ENCODE results near the gene CYB5D1.
A peak's percentile ranks its signal among the peaks of the same experiment; 100 is the strongest.

CYB5D1 gene

DNA sequence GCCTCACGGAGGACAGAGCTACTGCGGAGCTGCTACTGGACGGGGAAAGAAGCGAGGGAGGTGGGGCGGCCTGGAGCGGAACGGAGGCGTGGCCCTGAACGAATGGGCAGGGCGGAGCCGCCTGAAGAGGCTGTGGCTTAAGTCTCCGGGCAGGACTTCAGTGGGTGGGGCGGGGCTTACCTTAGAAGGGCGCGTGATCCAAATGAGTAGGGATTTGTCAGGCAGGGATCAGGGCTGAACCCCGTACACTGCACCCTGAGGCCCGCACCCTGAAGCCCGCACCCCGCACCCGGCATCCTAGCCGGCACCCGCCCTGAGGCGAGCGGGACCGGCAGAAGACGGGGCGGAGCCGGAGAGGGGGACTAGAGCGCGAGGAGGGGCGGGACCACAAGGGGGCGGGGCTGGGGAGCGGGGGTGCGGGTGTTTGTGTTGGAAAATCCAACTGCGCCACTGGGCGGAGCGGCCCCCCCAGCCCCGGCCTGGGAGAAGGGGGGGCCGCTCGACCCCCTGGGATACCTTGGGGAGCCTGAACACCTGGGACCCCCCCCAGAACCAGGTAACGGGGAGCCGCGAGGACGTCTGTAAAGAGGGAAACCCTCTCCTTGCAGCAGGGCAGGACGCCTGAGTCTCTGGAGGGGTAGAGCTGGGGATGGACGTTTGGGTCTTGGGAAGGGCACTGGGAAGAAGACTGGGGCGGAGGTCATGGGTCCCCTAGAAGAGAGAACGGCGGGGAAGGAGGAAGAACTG is 23.8 kb upstream of the CYB5D1 start, which contains the start of gene KDM6B:
TSS of gene KDM6B (plus strand) at position 423 of the 747 bp plus-strand sequence. CDS start 11,338 bp downstream, outside the sequence.
- no peak for TF ChIP-seq RARB (CRISPR knock-in tag; IDR thresholded peaks at IDR 0.05)
- TF ChIP-seq, protein P1, sequence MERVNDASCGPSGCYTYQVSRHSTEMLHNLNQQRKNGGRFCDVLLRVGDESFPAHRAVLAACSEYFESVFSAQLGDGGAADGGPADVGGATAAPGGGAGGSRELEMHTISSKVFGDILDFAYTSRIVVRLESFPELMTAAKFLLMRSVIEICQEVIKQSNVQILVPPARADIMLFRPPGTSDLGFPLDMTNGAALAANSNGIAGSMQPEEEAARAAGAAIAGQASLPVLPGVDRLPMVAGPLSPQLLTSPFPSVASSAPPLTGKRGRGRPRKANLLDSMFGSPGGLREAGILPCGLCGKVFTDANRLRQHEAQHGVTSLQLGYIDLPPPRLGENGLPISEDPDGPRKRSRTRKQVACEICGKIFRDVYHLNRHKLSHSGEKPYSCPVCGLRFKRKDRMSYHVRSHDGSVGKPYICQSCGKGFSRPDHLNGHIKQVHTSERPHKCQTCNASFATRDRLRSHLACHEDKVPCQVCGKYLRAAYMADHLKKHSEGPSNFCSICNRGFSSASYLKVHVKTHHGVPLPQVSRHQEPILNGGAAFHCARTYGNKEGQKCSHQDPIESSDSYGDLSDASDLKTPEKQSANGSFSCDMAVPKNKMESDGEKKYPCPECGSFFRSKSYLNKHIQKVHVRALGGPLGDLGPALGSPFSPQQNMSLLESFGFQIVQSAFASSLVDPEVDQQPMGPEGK (CRISPR knock-in tag; IDR thresholded peaks at IDR 0.05; ENCODE audit: borderline replicate concordance) = peak; percentile 79; the same call in 1 of the 2 replicates
- ATAC-seq = peak; percentile 76

DNA sequence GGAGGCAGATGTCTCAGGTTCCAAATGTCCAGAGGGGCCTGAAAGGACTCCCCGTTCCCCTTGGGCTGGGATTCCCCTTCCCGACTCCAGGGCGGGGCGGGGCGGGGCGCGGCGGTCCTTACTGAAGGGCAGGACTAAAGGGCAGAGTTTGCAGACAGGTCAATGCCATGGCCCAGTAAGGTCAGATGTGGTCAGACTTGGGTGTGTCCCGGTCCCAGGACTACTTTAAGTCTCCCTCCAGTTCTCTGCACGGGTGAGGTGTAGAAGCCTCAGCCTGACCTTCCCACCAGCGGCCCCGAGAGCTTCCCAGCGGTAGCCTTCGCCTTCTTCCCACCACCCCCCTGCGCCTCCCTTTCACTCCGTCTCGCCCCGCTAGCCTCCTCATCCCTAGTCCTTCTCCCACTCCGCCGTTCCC is 23.3 kb upstream of the CYB5D1 start:
- TF ChIP-seq ZNF565 (CRISPR knock-in tag; conservative IDR thresholded peaks at IDR 0.05; ENCODE audit: low read depth) = no peak
- no peak for TF ChIP-seq ZNF8 (CRISPR knock-in tag; IDR thresholded peaks at IDR 0.05)
- TF ChIP-seq ZFP3 (CRISPR knock-in tag; IDR thresholded peaks at IDR 0.05) = no peak
- no peak for TF ChIP-seq ISL1 (CRISPR knock-in tag; IDR thresholded peaks at IDR 0.05)
- TF ChIP-seq ZC3H10 (CRISPR knock-in tag; IDR thresholded peaks at IDR 0.05) = no peak
- TF ChIP-seq, protein P2, sequence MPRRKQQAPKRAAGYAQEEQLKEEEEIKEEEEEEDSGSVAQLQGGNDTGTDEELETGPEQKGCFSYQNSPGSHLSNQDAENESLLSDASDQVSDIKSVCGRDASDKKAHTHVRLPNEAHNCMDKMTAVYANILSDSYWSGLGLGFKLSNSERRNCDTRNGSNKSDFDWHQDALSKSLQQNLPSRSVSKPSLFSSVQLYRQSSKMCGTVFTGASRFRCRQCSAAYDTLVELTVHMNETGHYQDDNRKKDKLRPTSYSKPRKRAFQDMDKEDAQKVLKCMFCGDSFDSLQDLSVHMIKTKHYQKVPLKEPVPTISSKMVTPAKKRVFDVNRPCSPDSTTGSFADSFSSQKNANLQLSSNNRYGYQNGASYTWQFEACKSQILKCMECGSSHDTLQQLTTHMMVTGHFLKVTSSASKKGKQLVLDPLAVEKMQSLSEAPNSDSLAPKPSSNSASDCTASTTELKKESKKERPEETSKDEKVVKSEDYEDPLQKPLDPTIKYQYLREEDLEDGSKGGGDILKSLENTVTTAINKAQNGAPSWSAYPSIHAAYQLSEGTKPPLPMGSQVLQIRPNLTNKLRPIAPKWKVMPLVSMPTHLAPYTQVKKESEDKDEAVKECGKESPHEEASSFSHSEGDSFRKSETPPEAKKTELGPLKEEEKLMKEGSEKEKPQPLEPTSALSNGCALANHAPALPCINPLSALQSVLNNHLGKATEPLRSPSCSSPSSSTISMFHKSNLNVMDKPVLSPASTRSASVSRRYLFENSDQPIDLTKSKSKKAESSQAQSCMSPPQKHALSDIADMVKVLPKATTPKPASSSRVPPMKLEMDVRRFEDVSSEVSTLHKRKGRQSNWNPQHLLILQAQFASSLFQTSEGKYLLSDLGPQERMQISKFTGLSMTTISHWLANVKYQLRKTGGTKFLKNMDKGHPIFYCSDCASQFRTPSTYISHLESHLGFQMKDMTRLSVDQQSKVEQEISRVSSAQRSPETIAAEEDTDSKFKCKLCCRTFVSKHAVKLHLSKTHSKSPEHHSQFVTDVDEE (CRISPR knock-in tag; IDR thresholded peaks at IDR 0.05) = no peak
- no peak for TF ChIP-seq TCF4 (CRISPR knock-in tag; IDR thresholded peaks at IDR 0.05; ENCODE audit: borderline replicate concordance)
- no peak for TF ChIP-seq ZFP30 (CRISPR knock-in tag; IDR thresholded peaks at IDR 0.05)
- ATAC-seq = peak; percentile 2

DNA sequence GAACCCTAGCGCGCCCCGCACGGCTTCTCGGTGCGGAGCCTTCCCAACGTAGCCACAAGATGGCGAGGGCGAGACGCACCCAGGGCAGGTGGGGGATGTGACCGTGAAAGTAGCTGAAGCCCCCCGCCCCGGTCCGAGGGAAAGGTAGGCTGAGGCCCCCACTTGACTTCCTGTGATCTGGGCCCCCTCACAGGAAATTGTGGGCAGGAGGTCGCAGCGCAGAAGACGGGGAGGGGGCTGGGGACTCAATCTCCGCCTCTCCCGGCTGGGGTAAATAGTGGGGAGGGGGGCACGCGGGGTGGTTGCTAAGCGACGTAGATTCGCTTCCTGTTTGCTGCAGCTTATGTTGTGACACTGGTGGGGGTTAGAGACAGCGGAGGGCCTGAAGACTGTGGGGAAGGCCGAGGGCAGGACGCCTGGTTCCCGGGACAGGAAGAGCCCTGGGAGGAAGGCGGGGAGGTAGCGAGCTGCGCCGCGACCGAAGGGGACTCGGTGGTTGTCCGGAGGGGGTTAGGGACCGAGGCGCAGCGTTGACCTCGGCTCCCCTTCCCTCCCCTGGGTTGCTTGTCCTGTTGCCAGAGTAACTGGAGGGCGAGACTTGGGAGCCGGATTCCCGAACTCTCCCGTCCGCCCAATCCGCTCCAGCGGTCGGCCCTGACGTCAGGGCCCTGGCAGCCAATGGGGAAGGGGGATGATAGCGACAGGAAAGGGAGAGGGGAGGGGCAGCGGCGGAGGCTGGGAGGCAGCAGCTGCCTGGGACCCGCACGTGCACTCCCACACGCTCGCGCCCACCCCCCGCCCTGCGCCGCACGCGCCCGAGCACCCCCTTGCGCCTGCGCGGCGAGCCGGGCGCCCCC is 22.6 kb upstream of the CYB5D1 start:
- peak; percentile 58 for ATAC-seq
- TF ChIP-seq, protein P3, sequence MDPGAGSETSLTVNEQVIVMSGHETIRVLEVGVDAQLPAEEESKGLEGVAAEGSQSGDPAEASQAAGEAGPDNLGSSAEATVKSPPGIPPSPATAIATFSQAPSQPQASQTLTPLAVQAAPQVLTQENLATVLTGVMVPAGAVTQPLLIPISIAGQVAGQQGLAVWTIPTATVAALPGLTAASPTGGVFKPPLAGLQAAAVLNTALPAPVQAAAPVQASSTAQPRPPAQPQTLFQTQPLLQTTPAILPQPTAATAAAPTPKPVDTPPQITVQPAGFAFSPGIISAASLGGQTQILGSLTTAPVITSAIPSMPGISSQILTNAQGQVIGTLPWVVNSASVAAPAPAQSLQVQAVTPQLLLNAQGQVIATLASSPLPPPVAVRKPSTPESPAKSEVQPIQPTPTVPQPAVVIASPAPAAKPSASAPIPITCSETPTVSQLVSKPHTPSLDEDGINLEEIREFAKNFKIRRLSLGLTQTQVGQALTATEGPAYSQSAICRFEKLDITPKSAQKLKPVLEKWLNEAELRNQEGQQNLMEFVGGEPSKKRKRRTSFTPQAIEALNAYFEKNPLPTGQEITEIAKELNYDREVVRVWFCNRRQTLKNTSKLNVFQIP (CRISPR knock-in tag; IDR thresholded peaks at IDR 0.05; ENCODE audit: borderline replicate concordance, low read depth) = no peak
- TF ChIP-seq, protein P1 (CRISPR knock-in tag; IDR thresholded peaks at IDR 0.05; ENCODE audit: borderline replicate concordance) = peak; percentile 82; the same call in 1 of the 2 replicates
- TF ChIP-seq ARNTL (CRISPR knock-in tag; IDR thresholded peaks at IDR 0.05; ENCODE audit: borderline replicate concordance, low read depth) = peak; percentile 97
- no peak for TF ChIP-seq CSDC2 (CRISPR knock-in tag; IDR thresholded peaks at IDR 0.05)

DNA sequence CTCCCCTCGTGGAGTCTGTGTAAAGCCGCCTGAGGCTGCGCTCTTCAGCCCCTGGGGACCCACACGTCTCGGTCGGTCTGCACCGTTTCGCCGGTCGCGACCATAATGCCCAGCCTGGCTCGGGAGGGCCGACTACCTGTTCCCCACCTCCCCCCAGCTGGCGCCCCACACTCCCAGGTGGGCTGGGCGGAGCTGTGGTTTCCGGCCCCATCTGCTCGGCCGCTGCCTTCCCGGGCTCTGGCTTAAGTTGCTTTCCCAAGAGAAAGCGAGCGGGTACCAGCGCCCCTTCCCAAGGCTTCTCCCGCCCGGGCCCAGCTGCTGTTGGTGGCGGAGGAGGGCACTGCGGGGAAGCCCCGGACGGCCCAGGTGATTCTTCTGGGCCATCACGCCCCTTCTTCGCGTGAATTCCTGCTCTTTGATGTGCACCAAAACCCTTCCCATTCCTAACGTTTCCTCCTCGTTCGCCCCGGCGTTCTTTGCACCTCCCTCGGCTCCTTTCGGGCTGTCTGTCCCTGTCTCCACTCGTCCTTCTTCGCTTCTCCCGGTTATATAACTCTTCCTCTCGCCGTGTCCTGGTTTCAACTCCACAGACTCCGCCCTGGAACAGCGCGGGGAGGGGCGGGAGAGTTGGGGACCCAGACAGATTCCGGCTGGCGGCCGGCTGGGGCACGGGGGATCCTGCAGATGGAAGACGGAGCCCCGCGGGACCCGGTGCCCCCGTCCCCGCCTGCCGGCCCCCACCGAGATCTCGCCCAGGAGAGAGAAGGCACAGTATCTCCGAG is 21.8 kb upstream of the CYB5D1 start:
- ATAC-seq = peak; percentile 44
- no peak for TF ChIP-seq ZNF565 (CRISPR knock-in tag; conservative IDR thresholded peaks at IDR 0.05; ENCODE audit: low read depth)

All from SK-N-SH treated with all-trans-retinoic acid at 6 μM for 48 hours (cell line).